Measurements from ENCODE around the gene PLD3. TPM values are rescaled to one million over a fixed set of nuclear protein-coding genes. Genes with fewer than 3 reads are reported as not detected.

Gene PLD3
- total and polyA plus RNA-seq, 11 donors = 109 to 375 (median 161) TPM

- 87 to 88% (median 88%) methylated on average over 12 of the region's 12 CpGs for WGBS, 4 donors
- ATAC-seq = peak in 2 of 4 donors; percentile 5 to 33
- H3K36me3 ChIP-seq = peaks cover 0 to 13% (median 6%) of the 10 kb centered on the region in 9 donors
- H3K27ac ChIP-seq = peak overlapping the region in 1 of 12 donors; percentile 72
- H3K9me3 ChIP-seq = no peaks in the 10 kb centered on the region
- H3K4me1 ChIP-seq = peaks cover 0 to 72% (median under 1%) of the 10 kb centered on the region in 12 donors
- H3K4me3 ChIP-seq = no peak overlapping the region
- intact Hi-C loops (cut with DNase I) = no loop called here
- H3K27me3 ChIP-seq = no peaks in the 10 kb centered on the region
- peak in 2 of 5 donors; percentile 43 to 62 for DNase-seq
- no peak for TF ChIP-seq POLR2A (IDR thresholded peaks at IDR 0.05)
- no peak for TF ChIP-seq CTCF (IDR thresholded peaks at IDR 0.05)
Observed at GRCh38 chr19:40360708-40361241, 12.3 kb downstream of the PLD3 start.

- intact Hi-C loops (cut with DNase I) = no loop called here
- DNase-seq (no peak), ATAC-seq (no peak)
- 90 to 95% (median 93%) methylated on average over 3 of the region's 3 CpGs for WGBS, 4 donors
- no peaks in the 10 kb centered on the region for H3K9me3 ChIP-seq
- H3K4me1 ChIP-seq = peaks cover 0 to 78% (median 3%) of the 10 kb centered on the region in 12 donors
- TF ChIP-seq CTCF (IDR thresholded peaks at IDR 0.05) (no peak), POLR2A (IDR thresholded peaks at IDR 0.05) (no peak)
- H3K27ac ChIP-seq = peak overlapping the region in 1 of 12 donors; percentile 72
- H3K27me3 ChIP-seq = no peaks in the 10 kb centered on the region
- H3K4me3 ChIP-seq = no peak overlapping the region
- peaks cover 0 to 19% (median 14%) of the 10 kb centered on the region in 9 donors for H3K36me3 ChIP-seq
Observed at GRCh38 chr19:40362160-40362559, 13.7 kb downstream of the PLD3 start.

DNA sequence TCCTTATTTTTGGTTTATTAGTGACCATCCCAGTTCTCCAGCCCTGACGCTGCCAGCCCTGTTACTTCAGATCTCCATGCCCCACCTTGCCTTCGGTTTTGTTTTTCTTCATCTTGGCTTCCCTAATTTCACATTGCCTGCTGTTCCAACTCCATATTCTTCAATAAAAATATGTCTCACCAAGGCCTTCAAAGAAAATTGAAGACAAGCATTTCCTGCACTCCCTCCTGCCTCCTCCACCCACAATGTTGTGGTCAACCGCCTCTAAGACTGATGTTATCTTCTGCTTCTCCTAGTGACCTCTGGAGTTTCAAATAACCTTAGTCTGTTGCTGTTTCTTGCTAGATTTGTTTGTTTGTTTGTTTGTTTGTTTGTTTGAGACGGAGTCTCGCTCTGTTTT is 14.6 kb downstream of the PLD3 start:
- 80 to 89% (median 85%) methylated on average over 5 of the region's 5 CpGs for WGBS, 4 donors
- no peak for ATAC-seq
- TF ChIP-seq POLR2A (IDR thresholded peaks at IDR 0.05) (no peak), CTCF (IDR thresholded peaks at IDR 0.05) (no peak)
- H3K36me3 ChIP-seq = peaks cover 0 to 25% (median 22%) of the 10 kb centered on the region in 9 donors
- peak overlapping the region in 1 of 12 donors; percentile 72 for H3K27ac ChIP-seq
- H3K27me3 ChIP-seq = no peaks in the 10 kb centered on the region
- intact Hi-C loops (cut with DNase I) = no loop called here
- no peaks in the 10 kb centered on the region for H3K9me3 ChIP-seq
- no peak overlapping the region for H3K4me3 ChIP-seq
- H3K4me1 ChIP-seq = peaks cover 0 to 69% (median 3%) of the 10 kb centered on the region in 12 donors
- DNase-seq = no peak

- TF ChIP-seq CTCF (IDR thresholded peaks at IDR 0.05) = no peak
- TF ChIP-seq POLR2A (IDR thresholded peaks at IDR 0.05) = no peak
- no peak for ATAC-seq
- Histone ChIP-seq H3K4me3 (peak overlapping the region in 4 of 12 donors; percentile 36 to 57 (median 42)), H3K4me1 (peaks cover 0 to 52% (median 3%) of the 10 kb centered on the region in 12 donors), H3K27me3 (no peaks in the 10 kb centered on the region), H3K27ac (no peak overlapping the region), H3K9me3 (no peaks in the 10 kb centered on the region), H3K36me3 (peaks cover 0 to 37% (median 34%) of the 10 kb centered on the region in 9 donors)
- WGBS, 4 donors = 71 to 74% (median 72%) methylated on average over 3 of the region's 3 CpGs
- intact Hi-C loops (cut with DNase I) = no loop called here
- no peak for DNase-seq
Observed at GRCh38 chr19:40365010-40365409, 16.5 kb downstream of the PLD3 start.
